SK-N-SH treated with all-trans-retinoic acid at 6 μM for 48 hours (cell line): ENCODE measurements around the gene CDHR5.

ENCODE experiments used
- ARNTL ChIP-seq: fragments of 450-650 bp; formaldehyde crosslinking; IDR thresholded peaks from 2 replicates; pipeline ENCODE4 v1.5.0; 2020; ENCODE audit warnings: low read depth, mild to moderate bottlenecking, moderate library complexity, borderline replicate concordance
- POU6F1 ChIP-seq: fragments of 250-450 bp; sonication (Bioruptor Pico); IDR thresholded peaks from 2 replicates; pipeline ENCODE4 v1.8.0; 2021; ENCODE audit warnings: low read depth, mild to moderate bottlenecking, moderate library complexity, borderline replicate concordance

DNA sequence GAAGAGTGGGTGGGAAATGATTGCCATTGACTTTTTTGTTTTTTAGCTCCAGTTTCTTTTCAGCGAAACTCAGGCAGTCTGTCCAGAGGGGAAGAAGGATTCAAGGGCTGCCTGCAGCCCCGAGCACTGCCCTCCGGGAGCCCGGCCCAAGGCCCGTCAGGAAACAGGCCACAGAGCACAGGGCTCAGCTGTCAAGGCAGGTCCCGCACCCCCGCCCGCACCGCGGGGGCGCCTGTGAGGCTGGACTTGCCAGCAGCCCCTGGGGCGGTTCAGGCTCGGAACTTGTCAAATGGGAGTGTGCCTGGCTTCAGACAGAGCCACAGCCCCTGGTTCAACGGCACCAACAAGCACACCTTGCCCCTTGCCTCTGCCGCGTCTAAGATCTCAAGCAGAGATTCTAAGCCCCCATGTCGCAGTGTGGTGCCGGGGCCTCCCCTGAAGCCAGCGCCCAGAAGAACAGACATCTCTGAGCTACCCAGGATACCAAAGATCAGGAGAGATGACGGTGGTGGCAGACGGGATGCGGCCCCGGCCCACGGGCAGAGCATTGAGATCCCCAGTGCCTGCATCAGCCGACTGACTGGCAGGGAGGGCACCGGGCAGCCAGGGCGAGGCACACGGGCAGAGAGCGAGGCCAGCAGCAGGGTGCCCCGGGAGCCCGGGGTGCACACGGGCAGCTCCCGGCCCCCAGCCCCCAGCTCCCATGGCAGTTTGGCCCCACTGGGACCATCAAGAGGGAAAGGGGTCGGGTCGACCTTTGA lies 17.6 kb downstream of the CDHR5 start:
- TF ChIP-seq POU6F1 (CRISPR knock-in tag) (no peak), ARNTL (CRISPR knock-in tag) (no peak)
